GM12892 (cell line): ENCODE data around the gene MTFP1.

Experiments
- POLR2A ChIP-seq: IDR thresholded peaks from 2 replicates; pipeline ENCODE4 v1.6.1; 2011; ENCODE audit warnings: low read depth, low read length, control low read depth
- POLR2AphosphoS5 ChIP-seq: IDR thresholded peaks from 2 replicates; pipeline ENCODE4 v1.6.1; 2011; ENCODE audit warnings: low read depth, low read length, control low read depth
- TAF1 ChIP-seq: IDR thresholded peaks from 2 replicates; pipeline ENCODE4 v1.6.1; 2011; ENCODE audit warnings: low read depth, mild to moderate bottlenecking, control low read depth, low read length, borderline replicate concordance

- TF ChIP-seq POLR2A (no peak), POLR2AphosphoS5 (no peak), TAF1 (no peak)
Measured at GRCh38 chr22:30421695-30422480, 3.7 kb upstream of the MTFP1 start.
